C4-2B (cell line): ENCODE results near the gene IGSF9.

Experiments used
- ZFX ChIP-seq: fragments of 450-650 bp; IDR thresholded peaks from 2 replicates; pipeline ENCODE4 v1.6.1; 2017
- TF ChIP-seq, protein P1 (sequence below): fragments of 450-650 bp; conservative IDR thresholded peaks from 2 replicates; pipeline ENCODE4 v1.5.1; 2017; ENCODE audit warnings: mild to moderate bottlenecking

DNA sequence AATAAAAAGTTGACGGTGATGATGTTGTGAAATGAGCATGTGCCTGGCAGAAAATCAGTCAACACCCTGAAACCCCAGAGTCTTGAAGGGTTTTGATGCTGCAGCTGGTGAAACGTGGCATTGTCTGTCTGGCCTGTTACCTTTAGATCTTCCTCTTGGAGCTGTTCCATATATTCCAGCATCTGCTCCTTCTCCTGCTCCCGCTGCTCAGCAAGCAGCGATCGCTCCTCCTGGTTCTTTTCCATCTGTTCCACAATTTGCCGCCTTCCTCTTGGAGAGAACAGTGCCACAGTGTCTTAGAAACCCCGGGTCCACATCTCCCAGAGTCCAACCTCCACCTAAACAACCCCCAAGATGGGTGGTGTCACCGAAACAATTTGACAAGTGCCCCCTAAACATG is 61.1 kb downstream of the IGSF9 start:
- TF ChIP-seq, protein P1, sequence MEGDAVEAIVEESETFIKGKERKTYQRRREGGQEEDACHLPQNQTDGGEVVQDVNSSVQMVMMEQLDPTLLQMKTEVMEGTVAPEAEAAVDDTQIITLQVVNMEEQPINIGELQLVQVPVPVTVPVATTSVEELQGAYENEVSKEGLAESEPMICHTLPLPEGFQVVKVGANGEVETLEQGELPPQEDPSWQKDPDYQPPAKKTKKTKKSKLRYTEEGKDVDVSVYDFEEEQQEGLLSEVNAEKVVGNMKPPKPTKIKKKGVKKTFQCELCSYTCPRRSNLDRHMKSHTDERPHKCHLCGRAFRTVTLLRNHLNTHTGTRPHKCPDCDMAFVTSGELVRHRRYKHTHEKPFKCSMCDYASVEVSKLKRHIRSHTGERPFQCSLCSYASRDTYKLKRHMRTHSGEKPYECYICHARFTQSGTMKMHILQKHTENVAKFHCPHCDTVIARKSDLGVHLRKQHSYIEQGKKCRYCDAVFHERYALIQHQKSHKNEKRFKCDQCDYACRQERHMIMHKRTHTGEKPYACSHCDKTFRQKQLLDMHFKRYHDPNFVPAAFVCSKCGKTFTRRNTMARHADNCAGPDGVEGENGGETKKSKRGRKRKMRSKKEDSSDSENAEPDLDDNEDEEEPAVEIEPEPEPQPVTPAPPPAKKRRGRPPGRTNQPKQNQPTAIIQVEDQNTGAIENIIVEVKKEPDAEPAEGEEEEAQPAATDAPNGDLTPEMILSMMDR = no peak
- no peak for TF ChIP-seq ZFX
